ENCODE results near the gene MYPOP. TPM values are rescaled to one million over a fixed set of nuclear protein-coding genes. Genes with fewer than 3 reads are reported as not detected.

MYPOP gene, protein sequence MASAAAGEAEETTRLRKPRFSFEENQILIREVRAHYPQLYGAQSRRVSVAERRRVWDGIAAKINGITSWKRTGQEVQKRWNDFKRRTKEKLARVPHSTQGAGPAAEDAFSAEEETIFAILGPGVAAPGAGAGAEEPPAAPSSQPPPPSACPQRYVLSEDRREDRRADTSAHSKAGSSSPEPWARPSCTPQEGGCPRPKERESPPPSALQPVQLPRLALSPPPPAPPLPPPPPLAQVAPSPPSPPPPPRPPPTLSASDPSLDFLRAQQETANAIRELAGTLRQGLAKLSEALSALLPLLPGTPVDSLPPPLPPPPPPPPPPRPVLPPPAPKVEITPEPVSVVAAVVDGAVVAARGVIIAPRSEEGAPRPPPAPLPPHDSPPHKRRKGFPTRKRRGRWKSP
- total RNA-seq (2021; ENCODE audit: unreplicated experiment) (11.1 TPM), Bru-seq, nascent RNA (percentile 44 among the genes with signal in this experiment), BruChase-seq, experiment 1, labeled RNA remaining after a 2-hour chase (percentile 53 among the genes with signal in this experiment), BruChase-seq, experiment 2, labeled RNA remaining after a 6-hour chase (percentile 58 among the genes with signal in this experiment)
- 11.6 TPM for polyA plus RNA-seq (2012; ENCODE audit: insufficient read length)
- long read RNA-seq, partial matches to known transcripts: 0 of 12 reads
- long read RNA-seq, other reads (novel, unspliced or antisense): 12 of 12 reads

DNA sequence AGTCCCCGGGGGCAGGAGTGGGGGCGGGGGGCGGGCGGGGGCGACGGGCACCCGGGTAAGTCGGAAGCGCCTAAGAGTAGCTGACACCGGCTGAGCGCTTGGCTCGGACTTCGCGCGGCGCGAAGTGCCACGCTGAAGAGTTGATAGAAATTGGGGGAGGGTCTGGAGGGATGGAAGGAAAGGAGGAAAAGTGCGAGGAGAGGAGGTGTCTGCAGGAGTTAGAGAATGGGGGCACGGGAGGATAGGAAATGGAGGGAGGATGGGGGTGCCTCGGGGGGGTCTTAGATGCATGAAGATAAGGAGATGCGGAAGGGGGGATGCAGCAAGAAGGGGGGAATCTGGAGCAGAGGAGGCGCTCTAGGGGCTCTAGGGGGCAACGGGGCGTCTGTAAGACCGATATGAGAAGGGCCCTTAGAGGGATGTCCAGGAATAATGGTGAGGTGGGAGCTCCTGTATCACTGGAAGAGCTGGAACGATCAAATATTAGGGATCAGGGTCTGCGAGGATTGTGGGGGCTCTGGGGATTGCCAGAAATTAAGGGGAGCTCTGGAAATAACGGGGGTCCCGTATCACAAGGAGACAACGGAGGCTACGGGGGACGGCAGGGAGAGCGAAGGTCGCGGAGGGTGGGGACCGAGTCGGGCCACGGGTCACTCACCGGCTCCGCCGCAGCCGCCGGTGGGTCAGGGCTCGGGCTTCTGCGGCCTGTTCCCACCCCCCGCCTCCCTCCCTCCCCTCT, at the start of gene MYPOP:
MYPOP (minus strand) TSS at position 702 of the 739 bp plus-strand sequence. CDS start 840 bp downstream, outside the sequence.
- Histone ChIP-seq H3K4me3 (ENCODE audit: low read depth in 2 of 2, low read length in 2 of 2) (peak within 1 kb of the TSS; percentile 70 to 82), H3K9me3 (ENCODE audit: control insufficient read depth, insufficient read depth, low read depth, low read length) (no peaks in the 10 kb centered on the region), H3K36me3 (ENCODE audit: control insufficient read depth, insufficient read depth, low read length) (peaks cover 2% of the 10 kb centered on the region; the same call in 1 of the 2 replicates), H3K4me1 (ENCODE audit: control insufficient read depth, insufficient read depth, low read length) (peaks cover 3% of the 10 kb centered on the region), H3K27me3 (ENCODE audit: control insufficient read depth, insufficient read depth, low read length) (no peaks in the 10 kb centered on the region), H3K27ac (ENCODE audit: low read length) (peak within 1 kb of the TSS; percentile 81)
- intact Hi-C loops (cut with micrococcal nuclease; ENCODE audit: unreplicated experiment) (no loop called here), in situ Hi-C loops (cut with HindIII; ENCODE audit: low pct_unique_long_range_greater_than_20kb, low sequenced_read_pairs) (no loop called here)
- ChIA-PET POLR2A (no interaction called here), CTCF (interaction anchor here (0.6 to 0.8 kb wide), 4 partner anchors 81 to 636 kb away, joined by 3 to 9 read pairs (median 5); partner anchors contain the start of gene DMPK)
- ATAC-seq (peak; percentile 14), DNase-seq (ENCODE audit: low read depth, low spot score) (no peak)
- no peak for TF ChIP-seq TCF7L2 (IDR thresholded peaks at IDR 0.05; ENCODE audit: low read depth, low read length)
- TF ChIP-seq, protein P1, sequence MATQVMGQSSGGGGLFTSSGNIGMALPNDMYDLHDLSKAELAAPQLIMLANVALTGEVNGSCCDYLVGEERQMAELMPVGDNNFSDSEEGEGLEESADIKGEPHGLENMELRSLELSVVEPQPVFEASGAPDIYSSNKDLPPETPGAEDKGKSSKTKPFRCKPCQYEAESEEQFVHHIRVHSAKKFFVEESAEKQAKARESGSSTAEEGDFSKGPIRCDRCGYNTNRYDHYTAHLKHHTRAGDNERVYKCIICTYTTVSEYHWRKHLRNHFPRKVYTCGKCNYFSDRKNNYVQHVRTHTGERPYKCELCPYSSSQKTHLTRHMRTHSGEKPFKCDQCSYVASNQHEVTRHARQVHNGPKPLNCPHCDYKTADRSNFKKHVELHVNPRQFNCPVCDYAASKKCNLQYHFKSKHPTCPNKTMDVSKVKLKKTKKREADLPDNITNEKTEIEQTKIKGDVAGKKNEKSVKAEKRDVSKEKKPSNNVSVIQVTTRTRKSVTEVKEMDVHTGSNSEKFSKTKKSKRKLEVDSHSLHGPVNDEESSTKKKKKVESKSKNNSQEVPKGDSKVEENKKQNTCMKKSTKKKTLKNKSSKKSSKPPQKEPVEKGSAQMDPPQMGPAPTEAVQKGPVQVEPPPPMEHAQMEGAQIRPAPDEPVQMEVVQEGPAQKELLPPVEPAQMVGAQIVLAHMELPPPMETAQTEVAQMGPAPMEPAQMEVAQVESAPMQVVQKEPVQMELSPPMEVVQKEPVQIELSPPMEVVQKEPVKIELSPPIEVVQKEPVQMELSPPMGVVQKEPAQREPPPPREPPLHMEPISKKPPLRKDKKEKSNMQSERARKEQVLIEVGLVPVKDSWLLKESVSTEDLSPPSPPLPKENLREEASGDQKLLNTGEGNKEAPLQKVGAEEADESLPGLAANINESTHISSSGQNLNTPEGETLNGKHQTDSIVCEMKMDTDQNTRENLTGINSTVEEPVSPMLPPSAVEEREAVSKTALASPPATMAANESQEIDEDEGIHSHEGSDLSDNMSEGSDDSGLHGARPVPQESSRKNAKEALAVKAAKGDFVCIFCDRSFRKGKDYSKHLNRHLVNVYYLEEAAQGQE (IDR thresholded peaks at IDR 0.05; ENCODE audit: insufficient read depth in 1 of 2, low read depth in 2 of 2, low read length in 1 of 2): no peak
- no TSS peak for BruUV-seq (replicated peaks)

DNA sequence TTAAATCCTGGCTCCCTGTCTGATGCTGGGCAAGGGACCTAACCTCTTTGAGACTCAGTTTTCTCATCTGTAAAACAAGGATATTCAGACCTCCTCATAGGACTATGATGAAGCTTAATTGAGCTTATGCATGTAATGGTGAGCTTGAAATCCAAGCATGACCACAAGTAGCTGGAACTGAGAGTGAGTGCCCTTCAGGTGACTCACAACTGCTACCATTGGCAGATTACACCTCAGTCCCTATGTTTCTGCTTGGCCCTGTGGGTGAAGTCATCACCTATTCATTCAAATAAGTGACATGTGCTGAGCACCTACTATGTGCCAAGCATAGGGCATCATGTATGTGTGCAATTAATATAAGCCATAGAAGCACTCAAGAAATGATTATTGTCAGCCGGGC, 45.5 kb upstream of the MYPOP start:
- DNase-seq (ENCODE audit: low read depth, low spot score): no peak
- TF ChIP-seq, protein P1 (IDR thresholded peaks at IDR 0.05; ENCODE audit: insufficient read depth in 1 of 2, low read depth in 2 of 2, low read length in 1 of 2): no peak
- TF ChIP-seq POLR2AphosphoS5 (IDR thresholded peaks at IDR 0.05; ENCODE audit: low read depth, low read length) (no peak), TCF7L2 (IDR thresholded peaks at IDR 0.05; ENCODE audit: low read depth, low read length) (no peak), SIN3A (IDR thresholded peaks at IDR 0.05; ENCODE audit: borderline replicate concordance, insufficient read depth, low read depth, low read length) (no peak)
- TF ChIP-seq, protein P2, sequence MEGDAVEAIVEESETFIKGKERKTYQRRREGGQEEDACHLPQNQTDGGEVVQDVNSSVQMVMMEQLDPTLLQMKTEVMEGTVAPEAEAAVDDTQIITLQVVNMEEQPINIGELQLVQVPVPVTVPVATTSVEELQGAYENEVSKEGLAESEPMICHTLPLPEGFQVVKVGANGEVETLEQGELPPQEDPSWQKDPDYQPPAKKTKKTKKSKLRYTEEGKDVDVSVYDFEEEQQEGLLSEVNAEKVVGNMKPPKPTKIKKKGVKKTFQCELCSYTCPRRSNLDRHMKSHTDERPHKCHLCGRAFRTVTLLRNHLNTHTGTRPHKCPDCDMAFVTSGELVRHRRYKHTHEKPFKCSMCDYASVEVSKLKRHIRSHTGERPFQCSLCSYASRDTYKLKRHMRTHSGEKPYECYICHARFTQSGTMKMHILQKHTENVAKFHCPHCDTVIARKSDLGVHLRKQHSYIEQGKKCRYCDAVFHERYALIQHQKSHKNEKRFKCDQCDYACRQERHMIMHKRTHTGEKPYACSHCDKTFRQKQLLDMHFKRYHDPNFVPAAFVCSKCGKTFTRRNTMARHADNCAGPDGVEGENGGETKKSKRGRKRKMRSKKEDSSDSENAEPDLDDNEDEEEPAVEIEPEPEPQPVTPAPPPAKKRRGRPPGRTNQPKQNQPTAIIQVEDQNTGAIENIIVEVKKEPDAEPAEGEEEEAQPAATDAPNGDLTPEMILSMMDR (IDR thresholded peaks at IDR 0.05): no peak
- ChIA-PET POLR2A (no interaction called here), CTCF (no interaction called here)
- intact Hi-C loops (cut with micrococcal nuclease; ENCODE audit: unreplicated experiment) (no loop called here), in situ Hi-C loops (cut with HindIII; ENCODE audit: low pct_unique_long_range_greater_than_20kb, low sequenced_read_pairs) (no loop called here)
- Histone ChIP-seq H3K36me3 (ENCODE audit: control insufficient read depth, insufficient read depth, low read length) (no peaks in the 10 kb centered on the region), H3K4me1 (ENCODE audit: control insufficient read depth, insufficient read depth, low read length) (no peaks in the 10 kb centered on the region), H3K4me3 (ENCODE audit: low read depth in 2 of 2, low read length in 2 of 2) (no peak overlapping the region), H3K27ac (ENCODE audit: low read length) (no peak overlapping the region), H3K27me3 (ENCODE audit: control insufficient read depth, insufficient read depth, low read length) (no peaks in the 10 kb centered on the region), H3K9me3 (ENCODE audit: control insufficient read depth, insufficient read depth, low read depth, low read length) (no peaks in the 10 kb centered on the region)
- no peak for ATAC-seq
- BruUV-seq (replicated peaks): no TSS peak

Data from Panc1 (cell line).